ENCODE measurements around the gene RASL12. TPM values are rescaled to one million over a fixed set of nuclear protein-coding genes. Genes with fewer than 3 reads are reported as not detected.

Gene RASL12
- total and polyA plus RNA-seq, 2 of the 8 experiments (the other 6 are each of a cell fraction or from before 2014, with no cell fraction given), result 9.5 to 10.3 TPM

DNA sequence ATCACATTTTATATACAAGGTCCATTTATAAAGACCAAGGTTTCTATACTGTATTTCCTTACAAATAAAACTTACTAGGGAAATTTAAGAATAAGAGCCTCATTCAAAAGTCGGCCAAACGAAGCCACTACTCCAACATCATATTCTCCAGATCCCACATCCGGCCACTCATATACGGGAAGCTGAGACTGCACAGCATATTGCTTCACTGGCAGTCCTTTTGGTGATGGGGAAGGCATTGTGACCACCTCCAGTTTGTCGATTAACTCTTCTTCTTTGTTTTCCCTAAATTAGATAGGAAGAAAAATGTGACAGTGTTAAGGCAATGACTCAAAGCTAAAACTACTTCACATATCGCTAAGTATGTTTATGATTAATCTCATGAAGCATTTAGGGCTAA is 41.0 kb downstream of the RASL12 start (continued):
- TF ChIP-seq, protein P1, sequence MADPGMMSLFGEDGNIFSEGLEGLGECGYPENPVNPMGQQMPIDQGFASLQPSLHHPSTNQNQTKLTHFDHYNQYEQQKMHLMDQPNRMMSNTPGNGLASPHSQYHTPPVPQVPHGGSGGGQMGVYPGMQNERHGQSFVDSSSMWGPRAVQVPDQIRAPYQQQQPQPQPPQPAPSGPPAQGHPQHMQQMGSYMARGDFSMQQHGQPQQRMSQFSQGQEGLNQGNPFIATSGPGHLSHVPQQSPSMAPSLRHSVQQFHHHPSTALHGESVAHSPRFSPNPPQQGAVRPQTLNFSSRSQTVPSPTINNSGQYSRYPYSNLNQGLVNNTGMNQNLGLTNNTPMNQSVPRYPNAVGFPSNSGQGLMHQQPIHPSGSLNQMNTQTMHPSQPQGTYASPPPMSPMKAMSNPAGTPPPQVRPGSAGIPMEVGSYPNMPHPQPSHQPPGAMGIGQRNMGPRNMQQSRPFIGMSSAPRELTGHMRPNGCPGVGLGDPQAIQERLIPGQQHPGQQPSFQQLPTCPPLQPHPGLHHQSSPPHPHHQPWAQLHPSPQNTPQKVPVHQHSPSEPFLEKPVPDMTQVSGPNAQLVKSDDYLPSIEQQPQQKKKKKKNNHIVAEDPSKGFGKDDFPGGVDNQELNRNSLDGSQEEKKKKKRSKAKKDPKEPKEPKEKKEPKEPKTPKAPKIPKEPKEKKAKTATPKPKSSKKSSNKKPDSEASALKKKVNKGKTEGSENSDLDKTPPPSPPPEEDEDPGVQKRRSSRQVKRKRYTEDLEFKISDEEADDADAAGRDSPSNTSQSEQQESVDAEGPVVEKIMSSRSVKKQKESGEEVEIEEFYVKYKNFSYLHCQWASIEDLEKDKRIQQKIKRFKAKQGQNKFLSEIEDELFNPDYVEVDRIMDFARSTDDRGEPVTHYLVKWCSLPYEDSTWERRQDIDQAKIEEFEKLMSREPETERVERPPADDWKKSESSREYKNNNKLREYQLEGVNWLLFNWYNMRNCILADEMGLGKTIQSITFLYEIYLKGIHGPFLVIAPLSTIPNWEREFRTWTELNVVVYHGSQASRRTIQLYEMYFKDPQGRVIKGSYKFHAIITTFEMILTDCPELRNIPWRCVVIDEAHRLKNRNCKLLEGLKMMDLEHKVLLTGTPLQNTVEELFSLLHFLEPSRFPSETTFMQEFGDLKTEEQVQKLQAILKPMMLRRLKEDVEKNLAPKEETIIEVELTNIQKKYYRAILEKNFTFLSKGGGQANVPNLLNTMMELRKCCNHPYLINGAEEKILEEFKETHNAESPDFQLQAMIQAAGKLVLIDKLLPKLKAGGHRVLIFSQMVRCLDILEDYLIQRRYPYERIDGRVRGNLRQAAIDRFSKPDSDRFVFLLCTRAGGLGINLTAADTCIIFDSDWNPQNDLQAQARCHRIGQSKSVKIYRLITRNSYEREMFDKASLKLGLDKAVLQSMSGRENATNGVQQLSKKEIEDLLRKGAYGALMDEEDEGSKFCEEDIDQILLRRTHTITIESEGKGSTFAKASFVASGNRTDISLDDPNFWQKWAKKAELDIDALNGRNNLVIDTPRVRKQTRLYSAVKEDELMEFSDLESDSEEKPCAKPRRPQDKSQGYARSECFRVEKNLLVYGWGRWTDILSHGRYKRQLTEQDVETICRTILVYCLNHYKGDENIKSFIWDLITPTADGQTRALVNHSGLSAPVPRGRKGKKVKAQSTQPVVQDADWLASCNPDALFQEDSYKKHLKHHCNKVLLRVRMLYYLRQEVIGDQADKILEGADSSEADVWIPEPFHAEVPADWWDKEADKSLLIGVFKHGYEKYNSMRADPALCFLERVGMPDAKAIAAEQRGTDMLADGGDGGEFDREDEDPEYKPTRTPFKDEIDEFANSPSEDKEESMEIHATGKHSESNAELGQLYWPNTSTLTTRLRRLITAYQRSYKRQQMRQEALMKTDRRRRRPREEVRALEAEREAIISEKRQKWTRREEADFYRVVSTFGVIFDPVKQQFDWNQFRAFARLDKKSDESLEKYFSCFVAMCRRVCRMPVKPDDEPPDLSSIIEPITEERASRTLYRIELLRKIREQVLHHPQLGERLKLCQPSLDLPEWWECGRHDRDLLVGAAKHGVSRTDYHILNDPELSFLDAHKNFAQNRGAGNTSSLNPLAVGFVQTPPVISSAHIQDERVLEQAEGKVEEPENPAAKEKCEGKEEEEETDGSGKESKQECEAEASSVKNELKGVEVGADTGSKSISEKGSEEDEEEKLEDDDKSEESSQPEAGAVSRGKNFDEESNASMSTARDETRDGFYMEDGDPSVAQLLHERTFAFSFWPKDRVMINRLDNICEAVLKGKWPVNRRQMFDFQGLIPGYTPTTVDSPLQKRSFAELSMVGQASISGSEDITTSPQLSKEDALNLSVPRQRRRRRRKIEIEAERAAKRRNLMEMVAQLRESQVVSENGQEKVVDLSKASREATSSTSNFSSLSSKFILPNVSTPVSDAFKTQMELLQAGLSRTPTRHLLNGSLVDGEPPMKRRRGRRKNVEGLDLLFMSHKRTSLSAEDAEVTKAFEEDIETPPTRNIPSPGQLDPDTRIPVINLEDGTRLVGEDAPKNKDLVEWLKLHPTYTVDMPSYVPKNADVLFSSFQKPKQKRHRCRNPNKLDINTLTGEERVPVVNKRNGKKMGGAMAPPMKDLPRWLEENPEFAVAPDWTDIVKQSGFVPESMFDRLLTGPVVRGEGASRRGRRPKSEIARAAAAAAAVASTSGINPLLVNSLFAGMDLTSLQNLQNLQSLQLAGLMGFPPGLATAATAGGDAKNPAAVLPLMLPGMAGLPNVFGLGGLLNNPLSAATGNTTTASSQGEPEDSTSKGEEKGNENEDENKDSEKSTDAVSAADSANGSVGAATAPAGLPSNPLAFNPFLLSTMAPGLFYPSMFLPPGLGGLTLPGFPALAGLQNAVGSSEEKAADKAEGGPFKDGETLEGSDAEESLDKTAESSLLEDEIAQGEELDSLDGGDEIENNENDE (IDR thresholded peaks at IDR 0.05; ENCODE audit: insufficient replicate concordance, low read length), result no peak
- TF ChIP-seq, protein P2, sequence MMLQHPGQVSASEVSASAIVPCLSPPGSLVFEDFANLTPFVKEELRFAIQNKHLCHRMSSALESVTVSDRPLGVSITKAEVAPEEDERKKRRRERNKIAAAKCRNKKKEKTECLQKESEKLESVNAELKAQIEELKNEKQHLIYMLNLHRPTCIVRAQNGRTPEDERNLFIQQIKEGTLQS (IDR thresholded peaks at IDR 0.05; ENCODE audit: insufficient read depth, low read depth, low read length), result no peak
